T-helper 17 cell (primary cell): Measurements from ENCODE around the gene BRSK1. TPM values are rescaled to one million over a fixed set of nuclear protein-coding genes. Genes with fewer than 3 reads are reported as not detected.

Experiments used
- ATAC-seq: fragments of 150-1000 bp; cut with Tn5 transposase; 2 replicates; pipeline ENCODE4 v1.10.0; 2021; ENCODE audit warnings: mild to moderate bottlenecking, moderate library complexity
- DNase-seq, 3 donors: peaks; one replicate each; pipeline versions ENCODE4 v3.0.0 to v3.0.0-alpha.2; 2020 to 2021
- H3K9me3 ChIP-seq: one replicate; pipeline ENCODE4 v1.7.0; 2013; ENCODE audit warnings: low read length, mild to moderate bottlenecking; ENCODE audit not compliant: control insufficient read depth, poor library complexity, severe bottlenecking
- H3K27ac Mint-ChIP-seq: one replicate; pipeline ENCODE4 v1.8.0; 2022; ENCODE audit warnings: mild to moderate bottlenecking, moderate library complexity, mixed read lengths
- H3K27me3 Mint-ChIP-seq: one replicate; pipeline ENCODE4 v1.8.0; 2022; ENCODE audit warnings: mixed read lengths
- H3K36me3 Mint-ChIP-seq: one replicate; pipeline ENCODE4 v1.8.0; 2022; ENCODE audit warnings: low read depth, mixed read lengths
- H3K4me1 Mint-ChIP-seq: one replicate; pipeline ENCODE4 v1.8.0; 2022; ENCODE audit warnings: mild to moderate bottlenecking, mixed read lengths
- H3K4me3 Mint-ChIP-seq: one replicate; pipeline ENCODE4 v1.8.0; 2022; ENCODE audit warnings: mild to moderate bottlenecking, moderate library complexity, mixed read lengths
- total RNA-seq, 4 donors: library from RNA in 2 of 4; stranded (reverse) in 2 of 4; gene quantifications; one replicate each; pipeline ENCODE4 v1.2.3 and lab custom pipeline; 2022 to 2026

BRSK1 gene
- total RNA-seq, 2 donors from 2014 or later, result 3.0 to 7.4 TPM

DNA sequence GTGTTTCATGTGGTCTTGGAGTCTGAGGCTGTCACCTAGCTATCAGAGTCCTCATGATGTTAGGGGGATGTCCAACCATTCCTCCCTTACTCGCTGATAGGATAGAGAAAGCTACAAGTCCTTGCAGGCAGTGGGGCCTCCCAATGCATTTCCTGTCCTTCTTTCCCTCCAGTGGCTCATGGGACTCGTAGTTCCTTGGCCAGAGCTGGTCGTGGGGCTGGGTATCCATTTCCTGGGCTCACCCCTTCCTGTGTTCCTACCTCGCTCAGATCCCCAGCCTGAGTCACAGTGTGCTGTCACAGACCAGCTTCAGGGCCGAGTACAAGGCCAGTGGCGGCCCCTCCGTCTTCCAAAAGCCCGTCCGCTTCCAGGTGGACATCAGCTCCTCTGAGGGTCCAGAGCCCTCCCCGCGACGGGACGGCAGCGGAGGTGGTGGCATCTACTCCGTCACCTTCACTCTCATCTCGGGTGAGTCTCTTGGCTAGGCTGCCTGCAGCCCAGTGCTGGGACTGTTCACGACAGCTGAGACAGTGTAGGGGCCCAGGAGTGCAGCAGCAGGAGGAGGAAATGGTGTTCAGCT is 22.3 kb downstream of the BRSK1 start:
- ATAC-seq, result no peak
- DNase-seq, result no peak
- H3K9me3 ChIP-seq, result no peaks in the 10 kb centered on the region
- H3K4me1 Mint-ChIP-seq, result peaks cover 8% of the 10 kb centered on the region
- no peak overlapping the region for H3K4me3 Mint-ChIP-seq
- H3K27me3 Mint-ChIP-seq, result no peaks in the 10 kb centered on the region
- H3K36me3 Mint-ChIP-seq, result no peaks in the 10 kb centered on the region
- no peak overlapping the region for H3K27ac Mint-ChIP-seq

DNA sequence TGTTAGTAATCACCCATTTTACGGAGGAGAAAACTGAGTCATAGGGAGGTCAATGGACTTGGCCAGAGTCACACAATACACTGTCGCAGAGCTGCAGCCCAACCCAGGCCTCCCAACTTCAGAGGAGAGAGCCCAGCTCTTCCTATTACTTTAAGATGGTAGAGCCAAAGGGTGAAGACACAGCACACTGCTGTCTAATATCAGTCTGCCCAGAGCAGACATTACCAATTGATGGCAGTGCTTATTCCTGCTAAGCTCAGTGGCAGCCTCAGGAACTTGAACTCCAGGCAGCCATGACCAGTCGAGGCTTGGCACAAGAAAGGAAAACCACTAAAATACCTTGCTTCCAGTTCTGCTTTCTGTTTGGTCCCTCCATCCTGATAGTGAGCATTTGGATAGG is 22.9 kb downstream of the BRSK1 start:
- H3K27ac Mint-ChIP-seq, result no peak overlapping the region
- no peaks in the 10 kb centered on the region for H3K36me3 Mint-ChIP-seq
- no peak for DNase-seq
- H3K9me3 ChIP-seq, result no peaks in the 10 kb centered on the region
- H3K27me3 Mint-ChIP-seq, result no peaks in the 10 kb centered on the region
- no peak for ATAC-seq
- H3K4me1 Mint-ChIP-seq, result peaks cover 6% of the 10 kb centered on the region
- no peak overlapping the region for H3K4me3 Mint-ChIP-seq

DNA sequence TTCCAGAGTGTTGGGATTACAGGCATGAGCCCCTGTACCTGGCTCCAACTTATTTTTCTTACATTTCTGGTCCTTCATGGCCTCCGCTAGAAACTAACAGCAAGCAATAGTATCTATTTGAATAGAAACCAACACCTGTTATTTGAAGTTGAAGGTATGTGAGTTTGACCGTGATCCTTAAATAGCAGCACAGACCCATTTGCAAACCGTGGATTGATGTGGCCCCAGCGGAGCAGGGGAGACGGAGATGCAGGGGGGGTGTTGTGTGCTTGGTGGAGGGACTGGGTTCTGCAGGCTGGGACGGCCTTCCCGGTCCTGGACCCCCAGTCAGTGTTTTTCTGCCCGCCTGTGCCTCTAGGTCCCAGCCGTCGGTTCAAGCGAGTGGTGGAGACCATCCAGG is 24.5 kb downstream of the BRSK1 start:
- no peak for ATAC-seq
- no peak for DNase-seq
- Mint-ChIP-seq H3K36me3 (no peaks in the 10 kb centered on the region), H3K27ac (no peak overlapping the region), H3K4me3 (no peak overlapping the region), H3K4me1 (peaks cover 2% of the 10 kb centered on the region), H3K27me3 (no peaks in the 10 kb centered on the region)
- H3K9me3 ChIP-seq, result no peaks in the 10 kb centered on the region

DNA sequence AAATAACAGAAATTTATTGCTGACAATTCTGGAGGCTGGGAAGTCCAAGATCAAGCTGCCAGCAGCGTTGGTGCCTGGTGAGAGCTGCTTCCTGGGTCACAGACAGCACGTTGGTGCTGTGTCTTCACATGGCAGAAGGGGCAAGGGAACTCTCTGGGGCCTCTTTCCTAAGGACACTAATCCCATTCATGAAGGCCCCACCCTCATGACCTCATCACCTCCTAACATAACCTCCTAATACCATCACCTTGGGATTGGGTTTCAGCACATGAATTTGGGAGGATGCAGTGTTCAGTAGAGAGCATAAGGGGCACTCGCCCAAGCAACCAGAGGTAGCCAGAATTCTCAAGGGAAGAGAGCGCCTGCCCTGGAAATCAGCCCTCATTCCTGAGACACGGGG is 25.7 kb downstream of the BRSK1 start:
- no peaks in the 10 kb centered on the region for H3K27me3 Mint-ChIP-seq
- no peaks in the 10 kb centered on the region for H3K9me3 ChIP-seq
- no peak overlapping the region for H3K27ac Mint-ChIP-seq
- H3K36me3 Mint-ChIP-seq, result no peaks in the 10 kb centered on the region
- ATAC-seq (no peak), DNase-seq (no peak)
- peaks cover 5% of the 10 kb centered on the region for H3K4me1 Mint-ChIP-seq
- no peak overlapping the region for H3K4me3 Mint-ChIP-seq

DNA sequence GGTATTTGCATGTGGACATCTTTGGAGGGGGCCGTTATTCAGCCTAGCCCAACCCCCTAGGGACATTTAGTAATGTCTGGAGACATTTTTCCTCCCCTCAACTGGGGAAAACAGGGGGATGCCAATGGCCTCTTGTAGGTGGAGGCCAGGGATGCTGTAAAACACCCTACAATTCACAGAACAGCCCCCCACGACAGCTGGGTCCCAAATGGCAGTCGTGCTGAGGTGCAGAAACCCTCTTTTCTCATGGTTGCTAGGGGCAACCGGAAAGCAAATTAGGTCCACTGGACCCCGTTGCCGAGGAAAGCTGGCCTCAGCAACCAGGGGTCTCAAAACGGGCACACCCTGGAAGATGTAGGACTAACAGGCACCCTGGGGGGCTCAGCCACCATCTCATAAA is 26.7 kb downstream of the BRSK1 start:
- H3K27ac Mint-ChIP-seq, result no peak overlapping the region
- H3K27me3 Mint-ChIP-seq, result no peaks in the 10 kb centered on the region
- H3K9me3 ChIP-seq, result no peaks in the 10 kb centered on the region
- ATAC-seq (no peak), DNase-seq (no peak)
- no peaks in the 10 kb centered on the region for H3K36me3 Mint-ChIP-seq
- H3K4me3 Mint-ChIP-seq, result no peak overlapping the region
- peaks cover 2% of the 10 kb centered on the region for H3K4me1 Mint-ChIP-seq

DNA sequence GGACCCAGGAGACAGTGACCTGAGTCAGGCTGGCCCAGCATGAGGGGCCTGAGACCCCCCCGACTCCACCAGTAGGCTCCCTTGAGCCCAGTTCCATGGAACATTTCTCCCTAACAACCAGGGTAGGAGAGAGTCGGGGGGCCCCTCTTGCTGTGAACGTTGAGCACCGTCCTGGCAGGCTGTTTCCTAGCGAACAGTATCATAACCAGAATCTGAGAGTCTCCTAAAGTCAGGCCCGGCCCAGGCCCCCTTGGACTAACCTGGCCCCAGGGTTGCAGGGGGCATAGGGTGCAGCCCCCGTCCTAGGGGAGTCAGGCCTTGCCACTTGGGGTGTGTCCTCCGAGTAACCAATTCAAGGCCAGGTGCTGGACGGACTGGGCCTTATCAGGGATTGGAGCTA is 27.6 kb downstream of the BRSK1 start:
- ATAC-seq (no peak), DNase-seq (no peak)
- Mint-ChIP-seq H3K27me3 (no peaks in the 10 kb centered on the region), H3K4me1 (peaks cover 2% of the 10 kb centered on the region), H3K36me3 (no peaks in the 10 kb centered on the region), H3K4me3 (no peak overlapping the region), H3K27ac (no peak overlapping the region)
- H3K9me3 ChIP-seq, result no peaks in the 10 kb centered on the region

DNA sequence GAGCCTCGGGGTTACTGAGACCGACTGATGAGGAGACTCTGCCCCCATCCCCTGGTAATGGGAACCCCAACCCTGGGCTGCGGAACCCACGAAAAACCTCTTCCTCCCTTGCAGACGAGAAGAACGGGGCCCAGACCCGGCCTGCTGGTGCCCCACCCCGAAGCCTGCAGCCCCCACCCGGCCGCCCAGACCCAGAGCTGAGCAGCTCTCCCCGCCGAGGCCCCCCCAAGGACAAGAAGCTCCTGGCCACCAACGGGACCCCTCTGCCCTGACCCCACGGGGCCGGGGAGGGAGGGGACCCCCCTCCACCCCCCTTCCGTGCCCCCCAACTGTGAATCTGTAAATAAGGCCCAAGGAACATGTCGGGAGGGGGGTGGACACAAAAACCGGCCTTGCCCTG is 28.0 kb downstream of the BRSK1 start:
- no peak overlapping the region for H3K27ac Mint-ChIP-seq
- no peak overlapping the region for H3K4me3 Mint-ChIP-seq
- no peak for ATAC-seq

DNA sequence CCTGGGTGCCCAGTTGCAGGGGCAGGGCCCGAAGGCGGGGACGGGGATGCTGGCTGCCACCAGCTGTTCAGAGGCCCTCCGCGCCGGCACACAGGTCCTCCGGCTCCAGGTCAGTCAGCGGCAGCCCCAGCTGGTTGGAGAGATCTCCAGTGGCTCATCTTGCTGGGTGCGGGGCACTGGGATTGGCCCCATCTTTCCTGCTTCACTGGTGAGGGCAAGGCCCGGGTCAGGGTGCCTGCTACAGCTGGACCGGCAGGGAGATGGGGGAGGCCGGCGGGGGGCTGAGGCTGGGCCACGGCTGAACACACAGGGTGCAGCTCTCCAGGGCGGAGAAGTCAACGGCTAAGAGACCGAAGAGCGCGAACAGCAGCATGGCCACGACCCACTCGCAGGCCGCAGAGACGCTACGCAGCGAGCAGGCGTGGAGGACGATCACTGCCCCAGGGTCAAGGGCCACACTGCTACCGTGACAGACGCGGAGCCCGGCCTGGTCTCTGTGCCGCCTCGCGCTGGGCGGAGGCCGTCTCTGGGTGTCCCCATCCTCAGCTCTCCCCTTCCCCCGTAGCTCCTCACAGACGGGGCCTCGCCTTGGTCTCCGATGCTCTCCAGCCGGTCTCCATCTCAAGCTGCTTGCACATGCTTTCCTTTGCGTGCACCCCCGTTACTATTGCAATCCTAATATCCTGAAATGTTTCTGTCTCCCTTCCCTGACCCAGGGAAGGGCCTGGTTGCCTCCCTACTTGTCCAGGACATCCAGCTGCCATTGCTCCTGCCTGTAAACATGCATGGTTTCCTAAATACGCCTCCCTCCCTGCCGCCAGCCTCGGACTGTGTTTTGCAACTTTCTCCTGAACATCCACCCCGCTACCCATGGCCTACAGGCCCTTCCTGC is 29.1 kb downstream of the BRSK1 start:
- no peak for DNase-seq
- no peak overlapping the region for H3K4me3 Mint-ChIP-seq
- H3K9me3 ChIP-seq, result no peaks in the 10 kb centered on the region
- H3K27me3 Mint-ChIP-seq, result no peaks in the 10 kb centered on the region
- H3K36me3 Mint-ChIP-seq, result no peaks in the 10 kb centered on the region
- no peak for ATAC-seq
- H3K27ac Mint-ChIP-seq, result no peak overlapping the region
- H3K4me1 Mint-ChIP-seq, result peaks cover 2% of the 10 kb centered on the region

More for the DNA sequence above, 28.0 kb downstream of the BRSK1 start:
- H3K27me3 Mint-ChIP-seq, result no peaks in the 10 kb centered on the region
- no peaks in the 10 kb centered on the region for H3K9me3 ChIP-seq
- H3K36me3 Mint-ChIP-seq, result no peaks in the 10 kb centered on the region
- no peak for DNase-seq
- peaks cover 2% of the 10 kb centered on the region for H3K4me1 Mint-ChIP-seq

DNA sequence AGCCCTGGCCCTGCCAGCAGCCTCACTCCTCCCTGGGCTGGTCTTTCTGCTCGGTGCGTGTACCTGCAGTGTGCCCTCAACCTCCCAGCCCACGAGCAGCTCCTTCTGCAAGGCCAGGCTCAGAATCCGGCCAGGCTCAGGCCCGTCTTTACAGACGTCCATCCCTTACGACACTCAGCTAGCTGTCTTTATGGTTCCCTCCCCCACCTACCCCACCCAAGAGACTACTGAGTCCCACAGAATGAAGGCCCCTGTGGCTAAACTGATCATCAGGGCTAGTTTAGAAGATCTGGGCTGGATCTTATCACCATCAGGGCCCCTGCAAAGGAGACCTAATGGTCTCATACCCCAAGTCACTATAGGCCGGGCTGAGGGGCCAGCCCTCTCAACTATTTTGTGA is 30.6 kb downstream of the BRSK1 start:
- Mint-ChIP-seq H3K36me3 (no peaks in the 10 kb centered on the region), H3K27me3 (no peaks in the 10 kb centered on the region), H3K4me3 (no peak overlapping the region), H3K27ac (no peak overlapping the region), H3K4me1 (peaks cover 2% of the 10 kb centered on the region)
- H3K9me3 ChIP-seq, result no peaks in the 10 kb centered on the region
- ATAC-seq (no peak), DNase-seq (no peak)

DNA sequence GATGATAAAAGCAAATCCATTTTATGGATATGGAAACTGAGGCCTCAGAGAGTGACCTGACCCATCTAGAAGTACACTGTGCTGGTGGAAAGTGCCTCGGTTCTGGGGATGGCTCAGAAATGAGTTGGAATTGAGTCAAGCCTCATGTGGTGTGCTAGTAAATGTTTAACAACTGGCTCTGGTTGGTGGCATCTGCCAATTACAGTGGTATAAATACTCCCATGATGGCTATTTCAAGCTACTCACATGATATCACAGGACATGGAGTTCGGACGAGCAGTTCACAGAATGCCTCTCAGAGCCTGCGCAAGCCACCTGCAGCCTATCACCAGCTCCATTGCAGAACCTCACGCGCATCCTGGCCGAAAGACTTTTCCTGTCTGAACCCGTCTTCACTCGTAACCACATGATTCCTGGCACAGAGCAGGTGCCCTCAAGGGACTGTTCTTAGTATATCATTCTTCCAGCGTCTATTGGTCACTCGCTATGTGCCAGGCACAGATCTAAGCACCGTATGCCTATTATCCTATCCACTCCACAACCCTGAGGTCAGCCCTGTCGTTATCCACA is 32.2 kb downstream of the BRSK1 start:
- no peak for DNase-seq
- ATAC-seq, result no peak
- Mint-ChIP-seq H3K4me3 (no peak overlapping the region), H3K36me3 (no peaks in the 10 kb centered on the region), H3K27ac (no peak overlapping the region), H3K4me1 (peaks cover 2% of the 10 kb centered on the region), H3K27me3 (no peaks in the 10 kb centered on the region)
- no peaks in the 10 kb centered on the region for H3K9me3 ChIP-seq

DNA sequence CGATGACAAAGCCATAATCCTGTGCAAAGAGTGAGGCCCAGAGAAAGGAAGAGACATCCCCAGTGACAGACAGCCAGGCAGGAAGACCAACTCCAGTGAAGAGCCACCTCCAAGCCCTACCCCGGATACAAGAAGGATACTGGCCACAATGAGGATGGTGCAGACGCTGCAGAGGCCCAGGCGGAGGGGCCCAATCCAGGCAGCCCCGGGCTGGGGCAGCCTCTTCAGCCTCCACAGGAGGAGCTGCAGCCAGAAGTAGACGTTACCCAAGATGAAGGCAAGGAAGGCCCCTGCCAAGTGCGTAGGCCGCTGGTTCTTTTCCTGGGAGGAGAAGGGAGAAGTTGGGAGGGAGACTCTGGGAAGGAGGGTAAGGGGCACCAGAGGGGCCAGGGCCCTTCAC is 32.8 kb downstream of the BRSK1 start:
- Mint-ChIP-seq H3K4me3 (no peak overlapping the region), H3K4me1 (peaks cover 3% of the 10 kb centered on the region), H3K27me3 (peaks cover 5% of the 10 kb centered on the region), H3K36me3 (no peaks in the 10 kb centered on the region), H3K27ac (no peak overlapping the region)
- DNase-seq, result no peak
- no peak for ATAC-seq
- no peaks in the 10 kb centered on the region for H3K9me3 ChIP-seq

DNA sequence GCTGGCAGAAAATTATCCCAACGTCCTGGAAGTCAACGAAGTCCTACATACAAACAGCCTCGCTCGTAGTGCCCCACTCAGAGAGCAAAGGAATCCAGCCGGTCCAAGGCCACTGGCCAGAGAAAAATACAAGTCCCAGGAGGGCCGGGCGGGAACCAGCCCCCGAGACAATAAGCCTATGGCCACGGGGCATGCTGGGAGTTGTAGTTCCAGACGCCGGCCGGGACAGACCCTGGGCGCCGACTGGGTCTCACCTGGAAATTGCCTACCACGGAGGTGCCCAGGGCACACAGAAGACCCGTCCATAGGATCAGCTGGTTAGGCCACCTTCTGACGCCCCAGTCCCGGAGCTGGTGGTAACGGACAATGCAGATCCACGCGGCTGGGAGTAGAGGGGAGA is 36.0 kb downstream of the BRSK1 start:
- H3K9me3 ChIP-seq, result no peaks in the 10 kb centered on the region
- Mint-ChIP-seq H3K4me3 (no peak overlapping the region), H3K27me3 (peaks cover 22% of the 10 kb centered on the region), H3K36me3 (no peaks in the 10 kb centered on the region), H3K4me1 (peaks cover 8% of the 10 kb centered on the region), H3K27ac (no peak overlapping the region)
- ATAC-seq, result no peak
- no peak for DNase-seq

DNA sequence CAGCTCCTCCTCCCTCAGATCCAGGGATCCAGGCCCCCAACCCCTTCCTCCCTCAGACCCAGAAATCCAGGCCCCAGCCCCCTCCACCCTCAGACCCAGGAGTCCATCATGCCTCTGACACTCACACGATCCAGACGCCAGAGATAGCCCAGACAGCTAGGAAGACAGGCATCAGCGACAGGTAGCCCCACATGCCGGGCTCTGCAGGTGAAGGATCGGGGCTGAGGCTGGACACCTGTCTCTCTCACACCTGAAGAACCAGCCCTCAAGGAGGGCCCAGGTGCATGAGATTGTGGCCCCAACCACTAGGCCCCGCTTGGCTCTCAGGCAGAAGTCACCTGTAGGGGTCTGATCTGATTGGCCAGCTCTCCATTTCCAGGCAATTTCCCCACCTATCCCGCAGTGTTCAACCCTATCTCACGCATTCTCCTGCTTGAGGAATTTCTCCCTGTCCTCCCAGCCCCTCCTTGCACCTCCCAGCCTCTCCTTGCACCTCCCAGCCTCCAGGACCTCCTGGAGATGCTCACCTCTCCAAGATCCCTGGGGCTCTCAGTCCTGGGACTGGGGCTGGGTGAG is 37.1 kb downstream of the BRSK1 start:
- H3K4me1 Mint-ChIP-seq, result peaks cover 8% of the 10 kb centered on the region
- no peak for ATAC-seq
- peaks cover 25% of the 10 kb centered on the region for H3K27me3 Mint-ChIP-seq
- no peaks in the 10 kb centered on the region for H3K36me3 Mint-ChIP-seq
- no peak overlapping the region for H3K27ac Mint-ChIP-seq
- no peak overlapping the region for H3K4me3 Mint-ChIP-seq
- H3K9me3 ChIP-seq, result no peaks in the 10 kb centered on the region
- DNase-seq, result no peak
